ENCODE results near the gene TMEM186. TPM values are rescaled to one million over a fixed set of nuclear protein-coding genes. Genes with fewer than 3 reads are reported as not detected.
A peak's percentile ranks its signal among the peaks of the same experiment; 100 is the strongest.
"Not testable (repeated sequence)": the region's sequence is repeated elsewhere in the genome, so short reads cannot be mapped to it uniquely, and the experiment has no call there.

TMEM186 gene
- polyA plus RNA-seq, 3 donors, result 16.2 to 16.9 (median 16.9) TPM

GRCh38 chr16:8788578-8789172 lies 8.8 kb downstream of the TMEM186 start:
- peak in 2 of 11 donors; percentile 35 to 62 for DNase-seq (ENCODE audit: extremely low read depth in 1 of 11, low read depth in 9 of 11, low spot score in 4 of 11)

GRCh38 chr16:8786316-8786715 lies 11.1 kb downstream of the TMEM186 start:
- not testable (repeated sequence) for DNase-seq (ENCODE audit: extremely low read depth in 1 of 11, low read depth in 9 of 11, low spot score in 4 of 11)

- no peak for DNase-seq (ENCODE audit: extremely low read depth in 1 of 11, low read depth in 9 of 11, low spot score in 4 of 11)
These were observed 12.0 kb downstream of the TMEM186 start for GRCh38 chr16:8785408-8785807.

GRCh38 chr16:8782673-8783072 lies 14.8 kb downstream of the TMEM186 start:
- no peak for DNase-seq (ENCODE audit: extremely low read depth in 1 of 11, low read depth in 9 of 11, low spot score in 4 of 11)

GRCh38 chr16:8781797-8782196 lies 15.6 kb downstream of the TMEM186 start:
- DNase-seq (ENCODE audit: extremely low read depth in 1 of 11, low read depth in 9 of 11, low spot score in 4 of 11), result no peak

- no peak for DNase-seq (ENCODE audit: extremely low read depth in 1 of 11, low read depth in 9 of 11, low spot score in 4 of 11)
These were observed 20.2 kb downstream of the TMEM186 start for GRCh38 chr16:8777217-8777616.

- no peak for DNase-seq (ENCODE audit: extremely low read depth in 1 of 11, low read depth in 9 of 11, low spot score in 4 of 11)
These were observed 21.3 kb downstream of the TMEM186 start for GRCh38 chr16:8776129-8776584.

GRCh38 chr16:8775359-8775758 lies 22.1 kb downstream of the TMEM186 start:
- DNase-seq (ENCODE audit: extremely low read depth in 1 of 11, low read depth in 9 of 11, low spot score in 4 of 11), result no peak

- no peak for DNase-seq (ENCODE audit: extremely low read depth in 1 of 11, low read depth in 9 of 11, low spot score in 4 of 11)
These were observed 23.2 kb downstream of the TMEM186 start for GRCh38 chr16:8774208-8774607.

- no peak for DNase-seq (ENCODE audit: extremely low read depth in 1 of 11, low read depth in 9 of 11, low spot score in 4 of 11)
These were observed 23.9 kb downstream of the TMEM186 start for GRCh38 chr16:8773537-8773936.

- no peak for DNase-seq (ENCODE audit: extremely low read depth in 1 of 11, low read depth in 9 of 11, low spot score in 4 of 11)
These were observed 28.7 kb downstream of the TMEM186 start for GRCh38 chr16:8768692-8769091.

- no peak for DNase-seq (ENCODE audit: extremely low read depth in 1 of 11, low read depth in 9 of 11, low spot score in 4 of 11)
These were observed 29.2 kb downstream of the TMEM186 start for GRCh38 chr16:8768283-8768682.

GRCh38 chr16:8767176-8767575 lies 30.3 kb downstream of the TMEM186 start:
- no peak for DNase-seq (ENCODE audit: extremely low read depth in 1 of 11, low read depth in 9 of 11, low spot score in 4 of 11)

GRCh38 chr16:8764525-8765250 lies 32.8 kb downstream of the TMEM186 start:
- DNase-seq (ENCODE audit: extremely low read depth in 1 of 11, low read depth in 9 of 11, low spot score in 4 of 11), result no peak

GRCh38 chr16:8763899-8764298 lies 33.5 kb downstream of the TMEM186 start:
- DNase-seq (ENCODE audit: extremely low read depth in 1 of 11, low read depth in 9 of 11, low spot score in 4 of 11), result no peak

- DNase-seq (ENCODE audit: extremely low read depth in 1 of 11, low read depth in 9 of 11, low spot score in 4 of 11), result no peak
These were observed 34.4 kb downstream of the TMEM186 start for GRCh38 chr16:8763083-8763482.

GRCh38 chr16:8762254-8762653 lies 35.2 kb downstream of the TMEM186 start:
- no peak for DNase-seq (ENCODE audit: extremely low read depth in 1 of 11, low read depth in 9 of 11, low spot score in 4 of 11)

- DNase-seq (ENCODE audit: extremely low read depth in 1 of 11, low read depth in 9 of 11, low spot score in 4 of 11), result no peak
These were observed 36.4 kb downstream of the TMEM186 start for GRCh38 chr16:8761078-8761477.

GRCh38 chr16:8760021-8760420 lies 37.4 kb downstream of the TMEM186 start:
- no peak for DNase-seq (ENCODE audit: extremely low read depth in 1 of 11, low read depth in 9 of 11, low spot score in 4 of 11)

- DNase-seq (ENCODE audit: extremely low read depth in 1 of 11, low read depth in 9 of 11, low spot score in 4 of 11), result no peak
These were observed 39.4 kb downstream of the TMEM186 start for GRCh38 chr16:8758022-8758421.

GRCh38 chr16:8756755-8757154 lies 40.7 kb downstream of the TMEM186 start:
- no peak for DNase-seq (ENCODE audit: extremely low read depth in 1 of 11, low read depth in 9 of 11, low spot score in 4 of 11)
